ENCODE data around the gene CD22. TPM values are rescaled to one million over a fixed set of nuclear protein-coding genes. Genes with fewer than 3 reads are reported as not detected.

Gene CD22
- total and polyA plus RNA-seq, 4 donors: 0.15 to 4.1 (median 1.3) TPM

DNA sequence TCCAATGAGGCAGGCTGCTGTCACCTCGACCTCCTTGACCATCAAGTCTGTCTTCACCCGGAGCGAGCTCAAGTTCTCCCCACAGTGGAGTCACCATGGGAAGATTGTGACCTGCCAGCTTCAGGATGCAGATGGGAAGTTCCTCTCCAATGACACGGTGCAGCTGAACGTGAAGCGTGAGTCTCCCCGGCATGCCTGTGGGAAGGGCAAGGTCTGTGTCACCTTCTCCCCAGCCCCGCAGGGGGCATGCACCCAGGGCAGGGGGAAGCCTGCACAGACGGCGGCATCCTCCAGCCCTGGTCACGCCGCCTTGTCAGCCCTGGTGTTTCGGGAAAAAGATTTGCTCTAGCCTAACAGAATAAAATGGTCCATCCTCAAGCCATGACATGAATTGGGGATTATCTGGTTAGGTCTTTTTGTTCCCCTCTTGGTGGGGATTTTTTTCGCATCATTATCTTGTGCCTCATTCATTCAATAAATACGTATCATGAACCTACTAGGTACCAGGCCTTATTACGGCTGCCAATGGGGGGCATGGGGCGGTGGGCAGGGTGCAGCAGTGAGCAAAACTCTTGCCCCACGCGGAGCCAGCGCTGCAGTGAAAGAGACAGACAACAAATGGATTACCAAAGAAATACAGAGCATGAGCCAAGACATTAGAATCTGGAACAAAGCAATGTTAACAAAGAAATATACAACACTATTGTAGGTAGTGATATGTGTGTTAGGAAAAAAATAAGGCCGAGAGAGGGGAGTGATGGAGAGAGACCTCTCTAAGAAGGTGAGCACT is 7.4 kb downstream of the CD22 start:
- Histone ChIP-seq H3K4me1 (ENCODE audit: control insufficient read depth in 4 of 4, insufficient read depth in 4 of 4, low read length in 3 of 4) (no peaks in the 10 kb centered on the region), H3K9me3 (ENCODE audit: control insufficient read depth in 4 of 4, low read length in 3 of 4) (no peaks in the 10 kb centered on the region), H3K9ac (ENCODE audit: low read depth in 1 of 2, low read length in 2 of 2) (no peak overlapping the region), H3K27ac (ENCODE audit: low read depth in 1 of 2, low read length in 2 of 2) (no peak overlapping the region), H3K27me3 (ENCODE audit: control insufficient read depth in 4 of 4, insufficient read depth in 4 of 4, low read length in 3 of 4) (no peaks in the 10 kb centered on the region), H3K4me3 (ENCODE audit: low read depth in 1 of 3, low read length in 3 of 3) (no peak overlapping the region), H3K36me3 (ENCODE audit: control insufficient read depth in 4 of 4, insufficient read depth in 3 of 4, low read depth in 1 of 4, low read length in 3 of 4) (no peaks in the 10 kb centered on the region)
- no peak for DNase-seq (ENCODE audit: low spot score)
- WGBS: 91% methylated on average over 21 of the region's 21 CpGs
- TF ChIP-seq, protein P1, sequence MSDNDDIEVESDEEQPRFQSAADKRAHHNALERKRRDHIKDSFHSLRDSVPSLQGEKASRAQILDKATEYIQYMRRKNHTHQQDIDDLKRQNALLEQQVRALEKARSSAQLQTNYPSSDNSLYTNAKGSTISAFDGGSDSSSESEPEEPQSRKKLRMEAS (IDR thresholded peaks at IDR 0.05): no peak
- TF ChIP-seq, protein P2, sequence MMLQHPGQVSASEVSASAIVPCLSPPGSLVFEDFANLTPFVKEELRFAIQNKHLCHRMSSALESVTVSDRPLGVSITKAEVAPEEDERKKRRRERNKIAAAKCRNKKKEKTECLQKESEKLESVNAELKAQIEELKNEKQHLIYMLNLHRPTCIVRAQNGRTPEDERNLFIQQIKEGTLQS (IDR thresholded peaks at IDR 0.05): no peak
- no peak for TF ChIP-seq RXRA (IDR thresholded peaks at IDR 0.05)
- no peak for TF ChIP-seq JUND (IDR thresholded peaks at IDR 0.05)
- TF ChIP-seq SP1 (IDR thresholded peaks at IDR 0.05): no peak
- TF ChIP-seq NR2F2 (IDR thresholded peaks at IDR 0.05): no peak
- no peak for TF ChIP-seq HNF4G (IDR thresholded peaks at IDR 0.05)
- TF ChIP-seq, protein P3, sequence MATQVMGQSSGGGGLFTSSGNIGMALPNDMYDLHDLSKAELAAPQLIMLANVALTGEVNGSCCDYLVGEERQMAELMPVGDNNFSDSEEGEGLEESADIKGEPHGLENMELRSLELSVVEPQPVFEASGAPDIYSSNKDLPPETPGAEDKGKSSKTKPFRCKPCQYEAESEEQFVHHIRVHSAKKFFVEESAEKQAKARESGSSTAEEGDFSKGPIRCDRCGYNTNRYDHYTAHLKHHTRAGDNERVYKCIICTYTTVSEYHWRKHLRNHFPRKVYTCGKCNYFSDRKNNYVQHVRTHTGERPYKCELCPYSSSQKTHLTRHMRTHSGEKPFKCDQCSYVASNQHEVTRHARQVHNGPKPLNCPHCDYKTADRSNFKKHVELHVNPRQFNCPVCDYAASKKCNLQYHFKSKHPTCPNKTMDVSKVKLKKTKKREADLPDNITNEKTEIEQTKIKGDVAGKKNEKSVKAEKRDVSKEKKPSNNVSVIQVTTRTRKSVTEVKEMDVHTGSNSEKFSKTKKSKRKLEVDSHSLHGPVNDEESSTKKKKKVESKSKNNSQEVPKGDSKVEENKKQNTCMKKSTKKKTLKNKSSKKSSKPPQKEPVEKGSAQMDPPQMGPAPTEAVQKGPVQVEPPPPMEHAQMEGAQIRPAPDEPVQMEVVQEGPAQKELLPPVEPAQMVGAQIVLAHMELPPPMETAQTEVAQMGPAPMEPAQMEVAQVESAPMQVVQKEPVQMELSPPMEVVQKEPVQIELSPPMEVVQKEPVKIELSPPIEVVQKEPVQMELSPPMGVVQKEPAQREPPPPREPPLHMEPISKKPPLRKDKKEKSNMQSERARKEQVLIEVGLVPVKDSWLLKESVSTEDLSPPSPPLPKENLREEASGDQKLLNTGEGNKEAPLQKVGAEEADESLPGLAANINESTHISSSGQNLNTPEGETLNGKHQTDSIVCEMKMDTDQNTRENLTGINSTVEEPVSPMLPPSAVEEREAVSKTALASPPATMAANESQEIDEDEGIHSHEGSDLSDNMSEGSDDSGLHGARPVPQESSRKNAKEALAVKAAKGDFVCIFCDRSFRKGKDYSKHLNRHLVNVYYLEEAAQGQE (IDR thresholded peaks at IDR 0.05): no peak
- TF ChIP-seq EGR1 (IDR thresholded peaks at IDR 0.05; ENCODE audit: low read depth in 2 of 2): no peak
- no peak for TF ChIP-seq GABPA (IDR thresholded peaks at IDR 0.05 in 1 of 2, conservative IDR thresholded peaks at IDR 0.05 in 1 of 2)
- TF ChIP-seq FOXA2 (IDR thresholded peaks at IDR 0.05): no peak

DNA sequence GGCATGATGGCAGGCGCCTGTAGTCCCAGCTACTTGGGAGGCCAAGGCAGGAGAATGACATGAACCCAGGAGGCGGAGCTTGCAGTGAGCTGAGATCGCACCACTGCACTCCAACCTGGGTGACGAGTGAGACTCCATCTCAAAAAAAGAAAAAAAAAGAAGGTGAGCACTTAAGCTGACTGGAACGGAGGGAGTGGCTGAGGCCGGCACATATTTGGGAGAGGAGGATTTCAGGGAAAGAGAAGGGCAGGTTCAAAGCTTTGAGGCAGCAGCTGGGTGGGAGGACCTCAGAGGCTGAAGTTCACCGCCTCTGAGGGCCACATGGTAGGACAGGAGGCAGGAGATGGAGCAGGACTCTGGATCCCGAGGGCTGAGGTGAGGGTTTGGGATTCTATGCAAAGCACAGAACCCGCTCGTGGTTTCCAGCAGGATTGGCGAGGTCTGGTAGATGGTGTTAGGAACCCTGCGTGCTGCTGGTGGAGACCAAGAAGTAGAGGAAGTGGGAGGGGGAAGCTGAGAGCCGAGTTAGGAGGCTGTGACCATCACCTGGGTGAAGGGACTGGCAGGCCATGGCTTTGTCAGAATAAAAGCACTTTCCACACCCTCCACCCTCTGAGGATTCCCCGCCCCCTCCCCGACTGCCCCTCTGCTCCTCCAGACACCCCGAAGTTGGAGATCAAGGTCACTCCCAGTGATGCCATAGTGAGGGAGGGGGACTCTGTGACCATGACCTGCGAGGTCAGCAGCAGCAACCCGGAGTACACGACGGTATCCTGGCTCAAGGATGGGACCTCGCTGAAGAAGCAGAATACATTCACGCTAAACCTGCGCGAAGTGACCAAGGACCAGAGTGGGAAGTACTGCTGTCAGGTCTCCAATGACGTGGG is 8.4 kb downstream of the CD22 start:
- Histone ChIP-seq H3K9ac (ENCODE audit: low read depth in 1 of 2, low read length in 2 of 2) (no peak overlapping the region), H3K36me3 (ENCODE audit: control insufficient read depth in 4 of 4, insufficient read depth in 3 of 4, low read depth in 1 of 4, low read length in 3 of 4) (no peaks in the 10 kb centered on the region), H3K9me3 (ENCODE audit: control insufficient read depth in 4 of 4, low read length in 3 of 4) (no peaks in the 10 kb centered on the region), H3K27ac (ENCODE audit: low read depth in 1 of 2, low read length in 2 of 2) (no peak overlapping the region), H3K4me1 (ENCODE audit: control insufficient read depth in 4 of 4, insufficient read depth in 4 of 4, low read length in 3 of 4) (no peaks in the 10 kb centered on the region), H3K4me3 (ENCODE audit: low read depth in 1 of 3, low read length in 3 of 3) (no peak overlapping the region), H3K27me3 (ENCODE audit: control insufficient read depth in 4 of 4, insufficient read depth in 4 of 4, low read length in 3 of 4) (no peaks in the 10 kb centered on the region)
- WGBS: 85% methylated on average over 25 of the region's 25 CpGs
- no peak for TF ChIP-seq HNF4A (conservative IDR thresholded peaks at IDR 0.05)
- no peak for TF ChIP-seq YY1 (IDR thresholded peaks at IDR 0.05)
- TF ChIP-seq TAF1 (conservative IDR thresholded peaks at IDR 0.05): no peak
- no peak for TF ChIP-seq RAD21 (IDR thresholded peaks at IDR 0.05)
- TF ChIP-seq HNF4G (IDR thresholded peaks at IDR 0.05): no peak
- TF ChIP-seq FOXA1 (IDR thresholded peaks at IDR 0.05): no peak
- TF ChIP-seq, protein P1 (IDR thresholded peaks at IDR 0.05): no peak
- TF ChIP-seq, protein P2 (IDR thresholded peaks at IDR 0.05): no peak
- DNase-seq (ENCODE audit: low spot score): no peak
